ENCODE results near the gene EXOC4.

EXOC4 gene

GRCh38 chr7:133602291-133602690 lies 349.4 kb downstream of the EXOC4 start:
- Histone ChIP-seq H3K27me3 (no peaks in the 10 kb centered on the region), H3K36me3 (no peaks in the 10 kb centered on the region), H3K4me1 (peaks cover 7% of the 10 kb centered on the region), H3K9ac (no peak overlapping the region), H3K4me2 (no peak overlapping the region), H3K9me3 (no peaks in the 10 kb centered on the region), H3K27ac (no peak overlapping the region), H4K20me1 (peaks cover 6% of the 10 kb centered on the region; the same call in 1 of the 2 replicates), H3K4me3 (no peak overlapping the region)
- TF ChIP-seq Cebpa-rat (IDR thresholded peaks at IDR 0.05) = no peak

DNA sequence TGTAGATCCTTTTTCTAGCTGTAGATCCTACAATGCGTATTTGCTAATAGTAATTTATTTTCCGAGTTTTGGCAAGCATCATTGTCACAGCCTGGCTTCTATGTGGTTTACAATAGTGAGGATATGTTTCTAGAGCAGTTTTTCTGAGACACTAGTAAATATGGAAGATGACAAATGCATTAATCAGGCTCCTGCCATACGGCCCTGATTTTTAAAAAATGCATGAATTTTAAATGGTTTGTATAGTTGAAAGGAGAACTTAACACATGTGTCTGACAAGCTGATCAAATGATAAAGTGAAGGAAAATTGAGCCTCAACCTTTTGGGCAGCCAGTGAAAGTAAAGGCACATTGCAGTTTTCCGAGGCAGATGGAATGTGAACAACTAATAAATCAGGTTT lies 354.1 kb downstream of the EXOC4 start:
- no peak overlapping the region for H3K4me2 ChIP-seq
- peaks cover 2% of the 10 kb centered on the region; the same call in 1 of the 2 replicates for H4K20me1 ChIP-seq
- H3K9me3 ChIP-seq = no peaks in the 10 kb centered on the region
- no peak for TF ChIP-seq Cebpa-rat (IDR thresholded peaks at IDR 0.05)
- H3K27me3 ChIP-seq = no peaks in the 10 kb centered on the region
- H3K4me1 ChIP-seq = no peaks in the 10 kb centered on the region
- H3K9ac ChIP-seq = no peak overlapping the region
- H3K4me3 ChIP-seq = no peak overlapping the region
- no peaks in the 10 kb centered on the region for H3K36me3 ChIP-seq
- no peak overlapping the region for H3K27ac ChIP-seq

GRCh38 chr7:133609806-133610205 lies 356.9 kb downstream of the EXOC4 start:
- H3K4me2 ChIP-seq = no peak overlapping the region

DNA sequence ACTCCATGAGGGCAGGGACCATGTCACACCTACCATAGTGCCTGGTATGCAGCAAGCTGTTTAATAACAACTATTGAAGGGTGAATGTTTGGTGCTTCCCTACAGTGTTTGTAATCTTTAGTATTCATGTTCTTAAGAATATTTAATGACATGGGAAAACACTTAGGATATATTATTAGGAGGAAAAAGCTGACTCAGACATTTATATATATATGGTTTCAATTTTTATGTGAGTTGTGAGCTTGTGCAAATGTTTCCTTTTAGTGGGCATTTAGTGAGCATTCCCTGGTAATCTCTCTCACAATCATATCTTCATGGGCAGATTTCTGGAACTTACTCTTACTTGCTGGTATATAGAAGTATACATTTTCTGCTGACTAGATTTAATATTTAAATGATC lies 359.1 kb downstream of the EXOC4 start:
- Histone ChIP-seq H3K36me3 (no peaks in the 10 kb centered on the region), H3K9me3 (no peaks in the 10 kb centered on the region), H3K27me3 (no peaks in the 10 kb centered on the region), H3K9ac (no peak overlapping the region), H3K4me2 (no peak overlapping the region), H3K4me1 (no peaks in the 10 kb centered on the region), H4K20me1 (no peaks in the 10 kb centered on the region), H3K4me3 (no peak overlapping the region), H3K27ac (no peak overlapping the region)
- TF ChIP-seq Cebpa-rat (IDR thresholded peaks at IDR 0.05) = no peak

More at GRCh38 chr7:133609806-133610205, 356.9 kb downstream of the EXOC4 start:
- H3K36me3 ChIP-seq = no peaks in the 10 kb centered on the region
- H3K4me1 ChIP-seq = no peaks in the 10 kb centered on the region
- TF ChIP-seq Cebpa-rat (IDR thresholded peaks at IDR 0.05) = no peak
- no peak overlapping the region for H3K27ac ChIP-seq
- H3K27me3 ChIP-seq = no peaks in the 10 kb centered on the region
- no peak overlapping the region for H3K9ac ChIP-seq
- H3K4me3 ChIP-seq = no peak overlapping the region
- H3K9me3 ChIP-seq = no peaks in the 10 kb centered on the region
- H4K20me1 ChIP-seq = no peaks in the 10 kb centered on the region

GRCh38 chr7:133613250-133613790 lies 360.4 kb downstream of the EXOC4 start:
- Histone ChIP-seq H3K27me3 (no peaks in the 10 kb centered on the region), H3K36me3 (no peaks in the 10 kb centered on the region), H3K4me1 (no peaks in the 10 kb centered on the region), H3K4me2 (no peak overlapping the region), H3K4me3 (no peak overlapping the region), H4K20me1 (no peaks in the 10 kb centered on the region), H3K27ac (no peak overlapping the region), H3K9ac (no peak overlapping the region), H3K9me3 (no peaks in the 10 kb centered on the region)
- TF ChIP-seq Cebpa-rat (IDR thresholded peaks at IDR 0.05) = no peak

DNA sequence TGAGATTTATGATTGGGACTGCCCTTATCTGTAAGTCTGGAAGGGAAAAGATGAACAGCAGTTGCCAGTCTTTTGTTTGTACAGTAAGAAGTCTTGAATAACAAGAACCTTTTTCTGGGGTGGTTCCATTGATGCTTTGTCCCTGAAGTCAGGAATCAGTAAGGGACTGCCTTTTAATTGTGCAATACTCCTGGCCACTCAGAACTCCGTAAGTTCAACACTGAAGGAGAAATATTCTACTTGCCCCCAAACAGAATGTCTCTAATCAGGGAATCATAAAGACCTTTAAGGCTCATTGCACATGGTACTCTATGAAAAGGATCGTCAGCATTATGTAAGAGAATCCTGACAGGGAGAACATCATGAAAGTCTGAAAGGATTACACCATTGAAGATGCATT lies 361.4 kb downstream of the EXOC4 start:
- Histone ChIP-seq H3K9ac (no peak overlapping the region), H3K4me3 (no peak overlapping the region), H3K27me3 (no peaks in the 10 kb centered on the region), H3K9me3 (no peaks in the 10 kb centered on the region), H3K4me2 (no peak overlapping the region), H3K4me1 (no peaks in the 10 kb centered on the region), H4K20me1 (no peaks in the 10 kb centered on the region), H3K36me3 (no peaks in the 10 kb centered on the region), H3K27ac (no peak overlapping the region)
- TF ChIP-seq Cebpa-rat (IDR thresholded peaks at IDR 0.05) = no peak

GRCh38 chr7:133618970-133619369 lies 366.1 kb downstream of the EXOC4 start:
- H3K36me3 ChIP-seq = no peaks in the 10 kb centered on the region
- H3K4me2 ChIP-seq = no peak overlapping the region
- H3K9ac ChIP-seq = no peak overlapping the region
- H4K20me1 ChIP-seq = no peaks in the 10 kb centered on the region
- H3K27ac ChIP-seq = no peak overlapping the region
- TF ChIP-seq Cebpa-rat (IDR thresholded peaks at IDR 0.05) = no peak
- H3K27me3 ChIP-seq = no peaks in the 10 kb centered on the region
- no peaks in the 10 kb centered on the region for H3K4me1 ChIP-seq
- H3K4me3 ChIP-seq = no peak overlapping the region
- H3K9me3 ChIP-seq = no peaks in the 10 kb centered on the region

GRCh38 chr7:133619491-133619890 lies 366.6 kb downstream of the EXOC4 start:
- Histone ChIP-seq H3K27ac (no peak overlapping the region), H3K36me3 (no peaks in the 10 kb centered on the region), H3K9me3 (no peaks in the 10 kb centered on the region), H3K4me3 (no peak overlapping the region), H3K9ac (no peak overlapping the region), H3K4me1 (no peaks in the 10 kb centered on the region), H4K20me1 (no peaks in the 10 kb centered on the region), H3K27me3 (no peaks in the 10 kb centered on the region), H3K4me2 (no peak overlapping the region)
- no peak for TF ChIP-seq Cebpa-rat (IDR thresholded peaks at IDR 0.05)

DNA sequence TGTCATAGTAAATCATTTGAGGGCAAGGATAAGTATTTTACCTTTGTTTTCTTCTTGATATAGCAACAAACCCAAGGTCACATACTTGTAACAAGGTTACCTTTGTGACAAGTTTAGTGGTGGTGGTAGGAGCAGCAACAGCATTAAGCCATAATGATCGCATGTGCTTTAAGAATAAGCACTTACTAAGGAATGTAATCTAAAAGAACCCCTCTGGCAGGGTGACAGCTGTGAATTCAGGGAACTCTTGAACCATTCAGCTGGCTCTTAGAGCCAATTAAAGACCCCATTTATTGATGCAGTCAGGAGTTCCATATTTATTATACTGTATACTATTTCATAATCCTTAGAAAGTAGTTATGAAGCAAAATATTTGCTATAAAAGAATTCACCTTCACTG lies 370.8 kb downstream of the EXOC4 start:
- TF ChIP-seq Cebpa-rat (IDR thresholded peaks at IDR 0.05) = no peak
- Histone ChIP-seq H3K4me3 (no peak overlapping the region), H3K27ac (no peak overlapping the region), H3K9me3 (no peaks in the 10 kb centered on the region), H3K36me3 (no peaks in the 10 kb centered on the region), H3K27me3 (no peaks in the 10 kb centered on the region), H3K4me1 (no peaks in the 10 kb centered on the region), H3K4me2 (no peak overlapping the region), H4K20me1 (no peaks in the 10 kb centered on the region), H3K9ac (no peak overlapping the region)

- Histone ChIP-seq H3K36me3 (no peaks in the 10 kb centered on the region), H3K9me3 (no peaks in the 10 kb centered on the region), H4K20me1 (no peaks in the 10 kb centered on the region), H3K4me1 (no peaks in the 10 kb centered on the region), H3K4me3 (no peak overlapping the region), H3K27ac (no peak overlapping the region), H3K9ac (no peak overlapping the region), H3K27me3 (no peaks in the 10 kb centered on the region), H3K4me2 (no peak overlapping the region)
- TF ChIP-seq Cebpa-rat (IDR thresholded peaks at IDR 0.05) = no peak
These were observed 372.2 kb downstream of the EXOC4 start for GRCh38 chr7:133625046-133625445.

GRCh38 chr7:133629701-133630100 lies 376.8 kb downstream of the EXOC4 start:
- no peak overlapping the region for H3K4me3 ChIP-seq
- H3K4me2 ChIP-seq = no peak overlapping the region
- no peak for TF ChIP-seq Cebpa-rat (IDR thresholded peaks at IDR 0.05)

More at GRCh38 chr7:133629701-133630100, 376.8 kb downstream of the EXOC4 start:
- H3K9ac ChIP-seq = no peak overlapping the region
- no peaks in the 10 kb centered on the region for H3K36me3 ChIP-seq
- no peak overlapping the region for H3K27ac ChIP-seq
- no peaks in the 10 kb centered on the region for H3K4me1 ChIP-seq
- no peaks in the 10 kb centered on the region for H3K9me3 ChIP-seq
- no peaks in the 10 kb centered on the region for H4K20me1 ChIP-seq
- H3K27me3 ChIP-seq = no peaks in the 10 kb centered on the region

Data from BLaER1 (cell line).